HCT116 (cell line): Measurements from ENCODE around the gene INPP1. TPM values are rescaled to one million over a fixed set of nuclear protein-coding genes. Genes with fewer than 3 reads are reported as not detected.

Experiments used
- ATAC-seq: fragments of 200-7000 bp; cut with Tn5 transposase; 2 replicates; pipeline ENCODE4 v1.9.1; 2020; ENCODE audit warnings: mild to moderate bottlenecking, moderate library complexity
- BruUV-seq: library from RNA; stranded (reverse); fragments of 400-500 nt; replicated peaks from 2 replicates; lab custom pipeline; 2021; lab: Mats Ljungman, UMichigan
- CTCF ChIA-PET: fragments of 300-600 bp; sonication (Branson Sonifier 250); formaldehyde crosslinking; loops from one replicate; lab custom pipeline; 2021; ENCODE audit warnings: antibody characterized with exemption; lab: Charles Lee
- POLR2A ChIA-PET: fragments of 300-600, 350-600 bp; sonication (Branson Sonifier 250); formaldehyde crosslinking; loops from one replicate; lab custom pipeline; 2021; ENCODE audit warnings: antibody characterized with exemption; lab: Charles Lee
- RAD21 ChIA-PET, 2 experiments: fragments of 300-600 bp; sonication (Branson Sonifier 250); formaldehyde crosslinking; loops; one replicate each; lab custom pipeline; 2023; ENCODE audit warnings: low total read pairs in 2 of 2; ENCODE audit not compliant: uncharacterized antibody in 2 of 2, unreplicated experiment in 2 of 2, low non-redundant PET in 1 of 2; lab: Charles Lee
- DNase-seq: peaks from one replicate; pipeline ENCODE4 v3.0.0-alpha.2; 2010; ENCODE audit warnings: low read depth, low spot score
- H2AFZ ChIP-seq: fragments of 200-600 bp; shearing (Covaris generic), sonication (generic); 2 replicates; pipeline ENCODE4 v1.6.1; 2017; ENCODE audit warnings: low read depth, mixed run types, mixed read lengths, antibody characterized with exemption, low read length; ENCODE audit not compliant: poor library complexity, severe bottlenecking
- H3K27ac ChIP-seq: 2 replicates; pipeline ENCODE4 v1.5.1; 2012; ENCODE audit warnings: low read depth, low read length
- H3K27me3 ChIP-seq: fragments of 200-600 bp; sonication (generic); 2 replicates; pipeline ENCODE4 v1.6.1; 2016; ENCODE audit warnings: mixed run types, low read length, mixed read lengths; ENCODE audit not compliant: insufficient read depth
- H3K36me3 ChIP-seq, 2 experiments: fragments of 200-500 bp in 1 of 2; fragments of 200-600 bp in 1 of 2; sonication (Bioruptor generic) in 1 of 2; sonication (generic) in 1 of 2; 2 replicates each; pipeline versions ENCODE4 v1.5.1 to v1.6.1; 2014 to 2016; ENCODE audit warnings: low read length in 2 of 2, inconsistent platforms in 1 of 2, mixed read lengths in 1 of 2, mixed run types in 1 of 2; ENCODE audit not compliant: insufficient read depth in 2 of 2, control insufficient read depth in 1 of 2
- H3K4me1 ChIP-seq, 2 experiments: fragments of 200-600 bp in 1 of 2; sonication (generic) in 1 of 2; 2 replicates each; pipeline versions ENCODE4 v1.5.1 to v1.6.1; 2012 to 2017; ENCODE audit warnings: low read length in 2 of 2, inconsistent platforms in 1 of 2, mild to moderate bottlenecking in 1 of 2, mixed read lengths in 1 of 2, mixed run types in 1 of 2, moderate library complexity in 1 of 2; ENCODE audit not compliant: insufficient read depth in 2 of 2, control insufficient read depth in 1 of 2
- H3K4me2 ChIP-seq: fragments of 200-600 bp; sonication (generic); 2 replicates; pipeline ENCODE4 v1.6.1; 2017; ENCODE audit warnings: mixed run types, low read length, mixed read lengths
- H3K4me3 ChIP-seq, 2 experiments: fragments of 200-600 bp in 1 of 2; sonication (generic) in 1 of 2; replicated peaks in 1 of 2; 2 replicates each; pipeline ENCODE4 v1.5.1; 2011 to 2016; ENCODE audit warnings: low read length in 2 of 2, control low read depth in 1 of 2, low read depth in 1 of 2, mild to moderate bottlenecking in 1 of 2, mixed read lengths in 1 of 2, mixed run types in 1 of 2
- H3K79me2 ChIP-seq: fragments of 200-600 bp; sonication (generic); 2 replicates; pipeline ENCODE4 v1.6.1; 2017; ENCODE audit warnings: mild to moderate bottlenecking, mixed run types, low read length, moderate library complexity, mixed read lengths; ENCODE audit not compliant: insufficient read depth
- H3K9ac ChIP-seq: fragments of 200-600 bp; sonication (generic); 2 replicates; pipeline ENCODE4 v1.6.1; 2016; ENCODE audit warnings: low read length, mixed read lengths
- H3K9me2 ChIP-seq: fragments of 200-600 bp; sonication (generic), shearing (Covaris generic); 2 replicates; pipeline ENCODE4 v1.6.1; 2017; ENCODE audit warnings: mixed run types, mild to moderate bottlenecking, moderate library complexity; ENCODE audit not compliant: insufficient read depth
- H3K9me3 ChIP-seq, 2 experiments: fragments of 200-500 bp in 1 of 2; fragments of 200-600 bp in 1 of 2; sonication (Bioruptor generic) in 1 of 2; sonication (generic) in 1 of 2; 2 replicates each; pipeline ENCODE4 v1.6.1; 2014 to 2017; ENCODE audit warnings: low read length in 2 of 2, mixed read lengths in 2 of 2, inconsistent platforms in 1 of 2, low read depth in 1 of 2, mild to moderate bottlenecking in 1 of 2, mixed run types in 1 of 2, moderate library complexity in 1 of 2; ENCODE audit not compliant: control insufficient read depth in 1 of 2, insufficient read depth in 1 of 2
- H4K20me1 ChIP-seq: fragments of 200-600 bp; sonication (generic), shearing (Covaris generic); 2 replicates; pipeline ENCODE4 v1.6.1; 2017; ENCODE audit warnings: mixed run types, mild to moderate bottlenecking, moderate library complexity; ENCODE audit not compliant: insufficient read depth
- ATF3 ChIP-seq: IDR thresholded peaks from 2 replicates; pipeline ENCODE4 v1.6.1; 2012
- ELF1 ChIP-seq: IDR thresholded peaks from 2 replicates; pipeline ENCODE4 v1.6.1; 2012; ENCODE audit warnings: low read depth, borderline replicate concordance
- EZH2 ChIP-seq: fragments of 200-600 bp; sonication (generic); IDR thresholded peaks from 2 replicates; pipeline ENCODE4 v1.6.1; 2017; ENCODE audit warnings: antibody characterized with exemption, mixed run types
- EZH2phosphoT487 ChIP-seq: fragments of 200-600 bp; IDR thresholded peaks from 2 replicates; pipeline ENCODE4 v1.6.1; 2018; ENCODE audit warnings: antibody characterized with exemption, borderline replicate concordance
- MAX ChIP-seq: IDR thresholded peaks from 2 replicates; pipeline ENCODE4 v1.6.1; 2012
- POLR2A ChIP-seq: IDR thresholded peaks from 2 replicates; pipeline ENCODE4 v1.7.0; 2011; ENCODE audit warnings: borderline replicate concordance; ENCODE audit not compliant: insufficient read depth, insufficient read length; ENCODE audit errors: extremely low read depth
- REST ChIP-seq: IDR thresholded peaks from 2 replicates; pipeline ENCODE4 v1.6.1; 2012; ENCODE audit warnings: low read depth
- SRF ChIP-seq: IDR thresholded peaks from 2 replicates; pipeline ENCODE4 v1.6.1; 2012; ENCODE audit warnings: low read depth
- TCF7L2 ChIP-seq: IDR thresholded peaks from 2 replicates; pipeline ENCODE4 v1.7.0; 2011; ENCODE audit warnings: borderline replicate concordance, inconsistent platforms; ENCODE audit not compliant: insufficient read depth, insufficient read length; ENCODE audit errors: extremely low read depth
- ZFX ChIP-seq: fragments of 450-650 bp; IDR thresholded peaks from 2 replicates; pipeline ENCODE4 v1.6.1; 2017
- intact Hi-C: fragments of 100-400 bp; cut with micrococcal nuclease; formaldehyde crosslinking; loops from 2 replicates; pipeline ENCODE4 v1.10.0; 2022
- total RNA-seq: library from RNA; stranded (reverse); gene quantifications from one replicate; pipeline ENCODE4 v1.2.1, GENCODE V29; 2021; ENCODE audit not compliant: unreplicated experiment
- TF ChIP-seq, protein P1 (sequence below), 3 experiments: fragments of 200-600 bp in 1 of 3; sonication (generic) in 1 of 3; IDR thresholded peaks in 2 of 3; conservative IDR thresholded peaks in 1 of 3; 2 replicates each; pipeline ENCODE4 v1.5.1; 2012 to 2017; ENCODE audit warnings: low read depth in 2 of 3, low read length in 2 of 3, antibody characterized with exemption in 1 of 3, borderline replicate concordance in 1 of 3, control low read depth in 1 of 3, mild to moderate bottlenecking in 1 of 3, mixed read lengths in 1 of 3, mixed run types in 1 of 3, moderate library complexity in 1 of 3; ENCODE audit not compliant: insufficient read depth in 1 of 3
- TF ChIP-seq, protein P2 (sequence below): IDR thresholded peaks from 2 replicates; pipeline ENCODE4 v1.6.1; 2011; ENCODE audit warnings: mild to moderate bottlenecking, low read length, moderate library complexity; ENCODE audit not compliant: insufficient replicate concordance; ENCODE audit errors: extremely low read depth

INPP1 gene
- total RNA-seq, 1 experiment from 2014 or later, result 19.6 TPM

- no peaks in the 10 kb centered on the region for H3K9me3 ChIP-seq
- no TSS peak for BruUV-seq
- H3K9me2 ChIP-seq, result no peaks in the 10 kb centered on the region
- TF ChIP-seq ZFX (no peak), SRF (no peak), EZH2phosphoT487 (no peak), MAX (no peak), EZH2 (no peak), ELF1 (no peak), TCF7L2 (no peak), REST (no peak), ATF3 (no peak), POLR2A (no peak)
- TF ChIP-seq, protein P1, sequence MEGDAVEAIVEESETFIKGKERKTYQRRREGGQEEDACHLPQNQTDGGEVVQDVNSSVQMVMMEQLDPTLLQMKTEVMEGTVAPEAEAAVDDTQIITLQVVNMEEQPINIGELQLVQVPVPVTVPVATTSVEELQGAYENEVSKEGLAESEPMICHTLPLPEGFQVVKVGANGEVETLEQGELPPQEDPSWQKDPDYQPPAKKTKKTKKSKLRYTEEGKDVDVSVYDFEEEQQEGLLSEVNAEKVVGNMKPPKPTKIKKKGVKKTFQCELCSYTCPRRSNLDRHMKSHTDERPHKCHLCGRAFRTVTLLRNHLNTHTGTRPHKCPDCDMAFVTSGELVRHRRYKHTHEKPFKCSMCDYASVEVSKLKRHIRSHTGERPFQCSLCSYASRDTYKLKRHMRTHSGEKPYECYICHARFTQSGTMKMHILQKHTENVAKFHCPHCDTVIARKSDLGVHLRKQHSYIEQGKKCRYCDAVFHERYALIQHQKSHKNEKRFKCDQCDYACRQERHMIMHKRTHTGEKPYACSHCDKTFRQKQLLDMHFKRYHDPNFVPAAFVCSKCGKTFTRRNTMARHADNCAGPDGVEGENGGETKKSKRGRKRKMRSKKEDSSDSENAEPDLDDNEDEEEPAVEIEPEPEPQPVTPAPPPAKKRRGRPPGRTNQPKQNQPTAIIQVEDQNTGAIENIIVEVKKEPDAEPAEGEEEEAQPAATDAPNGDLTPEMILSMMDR (IDR thresholded peaks at IDR 0.05 in 2 of 3, conservative IDR thresholded peaks at IDR 0.05 in 1 of 3; ENCODE audit: borderline replicate concordance in 1 of 3, insufficient read depth in 1 of 3, low read depth in 2 of 3, low read length in 2 of 3), result no peak
- TF ChIP-seq, protein P2, sequence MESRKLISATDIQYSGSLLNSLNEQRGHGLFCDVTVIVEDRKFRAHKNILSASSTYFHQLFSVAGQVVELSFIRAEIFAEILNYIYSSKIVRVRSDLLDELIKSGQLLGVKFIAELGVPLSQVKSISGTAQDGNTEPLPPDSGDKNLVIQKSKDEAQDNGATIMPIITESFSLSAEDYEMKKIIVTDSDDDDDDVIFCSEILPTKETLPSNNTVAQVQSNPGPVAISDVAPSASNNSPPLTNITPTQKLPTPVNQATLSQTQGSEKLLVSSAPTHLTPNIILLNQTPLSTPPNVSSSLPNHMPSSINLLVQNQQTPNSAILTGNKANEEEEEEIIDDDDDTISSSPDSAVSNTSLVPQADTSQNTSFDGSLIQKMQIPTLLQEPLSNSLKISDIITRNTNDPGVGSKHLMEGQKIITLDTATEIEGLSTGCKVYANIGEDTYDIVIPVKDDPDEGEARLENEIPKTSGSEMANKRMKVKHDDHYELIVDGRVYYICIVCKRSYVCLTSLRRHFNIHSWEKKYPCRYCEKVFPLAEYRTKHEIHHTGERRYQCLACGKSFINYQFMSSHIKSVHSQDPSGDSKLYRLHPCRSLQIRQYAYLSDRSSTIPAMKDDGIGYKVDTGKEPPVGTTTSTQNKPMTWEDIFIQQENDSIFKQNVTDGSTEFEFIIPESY, result no peak
- H3K4me1 ChIP-seq, result peaks cover 3 to 29% of the 10 kb centered on the region in 2 experiments; a peak in 3 of 4 replicates
- ChIA-PET POLR2A (no interaction called here), CTCF (no interaction called here), RAD21 (no interaction called here)
- no peak overlapping the region for H3K9ac ChIP-seq
- DNase-seq, result no peak
- no peak overlapping the region for H3K4me2 ChIP-seq
- H3K27me3 ChIP-seq, result no peaks in the 10 kb centered on the region
- intact Hi-C loops, result no loop called here
- no peak overlapping the region for H2AFZ ChIP-seq
- no peaks in the 10 kb centered on the region for H3K79me2 ChIP-seq
- no peaks in the 10 kb centered on the region for H3K36me3 ChIP-seq
- no peak overlapping the region for H3K27ac ChIP-seq
- no peak overlapping the region for H3K4me3 ChIP-seq
- no peaks in the 10 kb centered on the region for H4K20me1 ChIP-seq
- no peak for ATAC-seq
Measured at GRCh38 chr2:190405070-190405469, 61.7 kb downstream of the INPP1 start.
